Measurements from ENCODE around the gene TCIRG1.

DNA sequence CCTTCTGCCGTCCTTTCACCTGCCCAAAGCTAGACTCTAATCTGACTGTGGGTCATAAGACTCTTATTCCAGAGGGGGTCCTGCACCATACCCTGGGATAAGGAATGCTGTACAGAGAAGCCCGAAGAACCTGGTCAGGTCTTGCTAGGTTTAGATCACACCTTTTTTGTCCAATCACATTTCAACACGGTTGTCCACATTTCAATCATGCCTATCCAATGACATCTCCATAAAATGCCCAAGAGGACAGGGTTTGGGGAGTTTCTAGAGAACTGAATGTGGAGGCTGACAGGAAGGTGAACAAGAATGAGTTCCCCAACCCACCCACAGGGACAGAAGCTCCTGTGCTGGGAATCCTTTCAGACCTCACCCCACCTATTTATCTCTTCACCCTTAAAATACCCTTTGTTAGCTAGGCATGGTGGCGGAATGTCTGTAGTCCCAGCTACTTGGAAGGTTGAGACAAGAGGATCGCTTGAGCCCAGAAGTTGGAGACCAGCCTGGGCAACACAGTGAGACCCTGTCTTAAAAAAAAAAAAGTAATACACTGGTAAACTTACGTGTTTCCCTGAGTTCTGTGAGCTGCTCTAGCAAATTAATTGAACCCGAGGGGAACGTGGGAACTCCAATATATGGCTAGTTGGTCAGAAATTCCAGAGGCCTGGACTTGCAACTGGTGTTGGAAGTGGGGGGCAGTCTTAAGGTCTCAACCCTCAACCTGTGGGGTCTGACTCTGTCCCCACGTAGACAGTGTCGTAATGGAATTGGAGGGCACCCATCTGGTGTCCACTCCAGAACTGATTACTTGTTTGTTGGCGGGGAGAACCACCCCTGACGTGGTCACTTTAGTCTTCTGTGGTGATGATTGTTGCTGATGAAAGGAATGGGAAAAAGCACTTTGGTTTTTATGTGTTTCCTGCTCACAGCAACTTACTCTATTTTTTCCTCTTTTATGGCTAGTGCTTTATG lies 17.8 kb downstream of the TCIRG1 start:
- no peak for TF ChIP-seq RARB (CRISPR knock-in tag; IDR thresholded peaks at IDR 0.05)
- no peak for TF ChIP-seq ZFP30 (CRISPR knock-in tag; IDR thresholded peaks at IDR 0.05)
- TF ChIP-seq, protein P1, sequence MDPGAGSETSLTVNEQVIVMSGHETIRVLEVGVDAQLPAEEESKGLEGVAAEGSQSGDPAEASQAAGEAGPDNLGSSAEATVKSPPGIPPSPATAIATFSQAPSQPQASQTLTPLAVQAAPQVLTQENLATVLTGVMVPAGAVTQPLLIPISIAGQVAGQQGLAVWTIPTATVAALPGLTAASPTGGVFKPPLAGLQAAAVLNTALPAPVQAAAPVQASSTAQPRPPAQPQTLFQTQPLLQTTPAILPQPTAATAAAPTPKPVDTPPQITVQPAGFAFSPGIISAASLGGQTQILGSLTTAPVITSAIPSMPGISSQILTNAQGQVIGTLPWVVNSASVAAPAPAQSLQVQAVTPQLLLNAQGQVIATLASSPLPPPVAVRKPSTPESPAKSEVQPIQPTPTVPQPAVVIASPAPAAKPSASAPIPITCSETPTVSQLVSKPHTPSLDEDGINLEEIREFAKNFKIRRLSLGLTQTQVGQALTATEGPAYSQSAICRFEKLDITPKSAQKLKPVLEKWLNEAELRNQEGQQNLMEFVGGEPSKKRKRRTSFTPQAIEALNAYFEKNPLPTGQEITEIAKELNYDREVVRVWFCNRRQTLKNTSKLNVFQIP (CRISPR knock-in tag; IDR thresholded peaks at IDR 0.05; ENCODE audit: borderline replicate concordance, low read depth) = no peak
- no peak for TF ChIP-seq ZNF70 (CRISPR knock-in tag; IDR thresholded peaks at IDR 0.05)

Measured in SK-N-SH treated with all-trans-retinoic acid at 6 μM for 48 hours (cell line).